Smooth muscle cell (in vitro differentiated cells): ENCODE measurements around the gene APOL1. TPM values are rescaled to one million over a fixed set of nuclear protein-coding genes. Genes with fewer than 3 reads are reported as not detected.
A peak's percentile ranks its signal among the peaks of the same experiment; 100 is the strongest.

ENCODE experiments used
- DNase-seq: peaks from one replicate; lab custom pipeline; 2025; ENCODE audit not compliant: unreplicated experiment; lab: John Stamatoyannopoulos, UW
- H2AFZ ChIP-seq: fragments of 200-600 bp; sonication (generic); 2 replicates; pipeline ENCODE4 v1.6.0; 2016; ENCODE audit warnings: antibody characterized with exemption, low read depth, mild to moderate bottlenecking
- H3F3A ChIP-seq: fragments of 200-600 bp; sonication (generic); 2 replicates; pipeline ENCODE4 v1.6.0; 2017; ENCODE audit warnings: antibody characterized with exemption, low read depth
- H3K27ac ChIP-seq: fragments of 200-600 bp; sonication (generic); 2 replicates; pipeline ENCODE4 v1.5.1; 2016; ENCODE audit warnings: low read depth, mild to moderate bottlenecking
- H3K27me3 ChIP-seq: fragments of 200-600 bp; sonication (generic); 2 replicates; pipeline ENCODE4 v1.6.1; 2016; ENCODE audit warnings: low read depth, mild to moderate bottlenecking
- H3K36me3 ChIP-seq: fragments of 200-600 bp; sonication (generic); 2 replicates; pipeline ENCODE4 v1.5.1; 2016; ENCODE audit warnings: low read depth
- H3K4me1 ChIP-seq: fragments of 200-600 bp; sonication (generic); 2 replicates; pipeline ENCODE4 v1.5.1; 2016; ENCODE audit warnings: low read depth
- H3K4me2 ChIP-seq: fragments of 200-600 bp; sonication (generic); 2 replicates; pipeline ENCODE4 v1.6.0; 2016; ENCODE audit warnings: mild to moderate bottlenecking
- H3K4me3 ChIP-seq: fragments of 200-600 bp; sonication (generic); 2 replicates; pipeline ENCODE4 v1.5.1; 2016; ENCODE audit warnings: mild to moderate bottlenecking
- H3K79me2 ChIP-seq: fragments of 200-600 bp; sonication (generic); 2 replicates; pipeline ENCODE4 v1.6.0; 2016; ENCODE audit warnings: low read depth, mild to moderate bottlenecking
- H3K9ac ChIP-seq: fragments of 200-600 bp; sonication (generic); 2 replicates; pipeline ENCODE4 v1.6.0; 2016; ENCODE audit warnings: low read depth
- H3K9me3 ChIP-seq: fragments of 200-600 bp; sonication (generic); replicated peaks from 2 replicates; pipeline ENCODE4 v1.5.1; 2016; ENCODE audit warnings: low read depth
- H4K20me1 ChIP-seq: fragments of 200-600 bp; sonication (generic); 2 replicates; pipeline ENCODE4 v1.6.0; 2016; ENCODE audit warnings: low read depth
- WGBS: methylation state at CpG from one replicate; pipeline ENCODE4 v1.1.7; 2016; ENCODE audit warnings: low lambda C conversion rate; 5-methylcytosine and 5-hydroxymethylcytosine counted together
- polyA plus RNA-seq: library from polyadenylated mRNA; unstranded; fragments of >200 nt; fragmentation: Nextera tagmentation; extraction: Ambion mirVana; gene quantifications from 2 replicates; pipeline ENCODE4 v1.2.1, GENCODE V29; 2016
- total RNA-seq: library from RNA; depleted of rRNA; stranded (reverse); fragments of >200 nt; gene quantifications from 2 replicates; pipeline ENCODE4 v1.2.3, GENCODE V29; 2014
- TF ChIP-seq, protein P1 (sequence below): fragments of 200-600 bp; sonication (generic); IDR thresholded peaks from 2 replicates; pipeline ENCODE4 v1.5.1; 2017; ENCODE audit warnings: borderline replicate concordance, mild to moderate bottlenecking, antibody characterized with exemption; ENCODE audit not compliant: insufficient read depth, poor library complexity, severe bottlenecking

Gene APOL1
- total and polyA plus RNA-seq, 2 experiments from 2014 or later, result 0.62 TPM; not detected in 1

DNA sequence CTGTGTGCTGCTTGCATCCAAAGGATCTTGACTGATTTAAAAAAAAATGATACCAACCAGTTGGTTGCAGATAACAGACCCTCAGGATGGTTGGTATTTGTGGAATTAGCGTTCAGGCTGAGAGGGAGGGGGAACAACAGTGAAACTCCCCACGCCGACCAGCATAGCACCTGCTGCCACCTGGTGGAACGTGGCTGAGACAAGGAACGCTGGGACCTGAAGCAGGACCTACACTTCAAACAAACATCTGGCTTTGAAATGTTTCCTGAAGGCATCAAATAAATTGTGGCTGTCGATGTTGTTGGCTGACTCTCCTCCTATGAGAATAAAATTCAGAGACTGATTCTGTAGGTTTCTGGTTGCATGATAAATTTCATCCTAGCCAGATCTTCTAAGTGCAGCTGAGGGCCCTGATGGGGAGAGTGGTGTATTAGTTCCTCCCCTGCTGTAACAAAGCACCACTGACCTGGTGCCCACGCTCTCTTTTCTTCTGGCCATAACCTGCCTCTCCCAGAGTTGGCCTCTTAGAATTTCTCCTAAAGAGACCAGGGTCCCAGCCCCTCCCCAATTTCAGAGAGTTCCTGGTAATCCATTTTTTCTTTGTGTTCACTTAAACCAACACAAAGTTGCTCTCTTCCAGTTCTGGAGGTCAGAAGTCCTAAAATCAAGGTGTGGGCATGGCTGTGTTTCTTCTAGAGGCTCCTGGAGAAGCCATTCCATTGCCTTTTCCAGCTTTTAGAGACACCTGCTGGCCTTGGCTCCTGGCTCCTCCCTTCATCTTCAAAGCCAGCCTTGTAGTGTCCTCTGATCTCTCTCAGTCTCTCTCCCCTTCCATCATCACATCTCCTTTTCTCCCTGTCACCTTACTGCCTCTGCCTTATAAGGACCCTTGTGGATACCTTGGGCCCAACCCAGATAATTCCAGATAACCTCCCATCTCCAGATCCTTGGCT is 30.9 kb upstream of the APOL1 start:
- peak overlapping the region; percentile 77 for H3K4me2 ChIP-seq
- peaks cover 10% of the 10 kb centered on the region for H3K4me1 ChIP-seq
- H3F3A ChIP-seq, result no peaks in the 10 kb centered on the region
- TF ChIP-seq, protein P1, sequence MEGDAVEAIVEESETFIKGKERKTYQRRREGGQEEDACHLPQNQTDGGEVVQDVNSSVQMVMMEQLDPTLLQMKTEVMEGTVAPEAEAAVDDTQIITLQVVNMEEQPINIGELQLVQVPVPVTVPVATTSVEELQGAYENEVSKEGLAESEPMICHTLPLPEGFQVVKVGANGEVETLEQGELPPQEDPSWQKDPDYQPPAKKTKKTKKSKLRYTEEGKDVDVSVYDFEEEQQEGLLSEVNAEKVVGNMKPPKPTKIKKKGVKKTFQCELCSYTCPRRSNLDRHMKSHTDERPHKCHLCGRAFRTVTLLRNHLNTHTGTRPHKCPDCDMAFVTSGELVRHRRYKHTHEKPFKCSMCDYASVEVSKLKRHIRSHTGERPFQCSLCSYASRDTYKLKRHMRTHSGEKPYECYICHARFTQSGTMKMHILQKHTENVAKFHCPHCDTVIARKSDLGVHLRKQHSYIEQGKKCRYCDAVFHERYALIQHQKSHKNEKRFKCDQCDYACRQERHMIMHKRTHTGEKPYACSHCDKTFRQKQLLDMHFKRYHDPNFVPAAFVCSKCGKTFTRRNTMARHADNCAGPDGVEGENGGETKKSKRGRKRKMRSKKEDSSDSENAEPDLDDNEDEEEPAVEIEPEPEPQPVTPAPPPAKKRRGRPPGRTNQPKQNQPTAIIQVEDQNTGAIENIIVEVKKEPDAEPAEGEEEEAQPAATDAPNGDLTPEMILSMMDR, result peak; percentile 39
- H3K79me2 ChIP-seq, result no peaks in the 10 kb centered on the region
- WGBS, result 18% methylated on average over 7 of the region's 7 CpGs
- H3K36me3 ChIP-seq, result no peaks in the 10 kb centered on the region
- DNase-seq, result no peak
- H2AFZ ChIP-seq, result no peak overlapping the region
- no peaks in the 10 kb centered on the region for H4K20me1 ChIP-seq
- no peaks in the 10 kb centered on the region for H3K27me3 ChIP-seq
- H3K27ac ChIP-seq, result no peak overlapping the region
- no peaks in the 10 kb centered on the region for H3K9me3 ChIP-seq
- H3K9ac ChIP-seq, result no peak overlapping the region
- H3K4me3 ChIP-seq, result no peak overlapping the region

DNA sequence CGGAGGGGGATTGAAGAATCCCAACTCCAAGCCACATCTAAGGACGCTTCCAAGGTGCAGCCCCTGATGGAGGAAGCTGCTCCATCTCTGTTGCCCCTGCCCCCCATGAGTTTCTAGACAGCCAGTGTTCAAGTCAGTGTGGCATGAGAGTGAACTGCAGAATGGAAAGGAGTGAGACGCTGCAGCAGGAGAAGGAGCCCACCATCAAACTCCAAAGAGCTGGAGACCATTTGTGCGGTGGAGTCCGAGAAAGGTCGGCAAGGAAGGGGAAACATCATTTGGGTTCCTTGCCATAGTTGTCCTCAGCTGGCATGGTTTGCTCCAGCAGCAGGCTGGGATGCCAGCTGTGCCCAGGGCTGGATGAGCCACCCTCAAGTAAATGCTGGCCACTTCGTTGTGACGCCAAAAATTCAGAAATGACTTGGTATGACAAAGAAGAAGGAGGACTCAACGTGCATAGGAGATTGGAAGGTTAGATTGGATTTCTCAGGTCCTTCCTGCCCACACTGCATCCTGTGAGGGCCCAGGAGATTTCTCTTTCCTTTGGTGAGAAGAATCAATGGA is 30.0 kb upstream of the APOL1 start:
- TF ChIP-seq, protein P1, result no peak
- no peak overlapping the region for H3K4me2 ChIP-seq
- 95% methylated on average over 9 of the region's 9 CpGs for WGBS

DNA sequence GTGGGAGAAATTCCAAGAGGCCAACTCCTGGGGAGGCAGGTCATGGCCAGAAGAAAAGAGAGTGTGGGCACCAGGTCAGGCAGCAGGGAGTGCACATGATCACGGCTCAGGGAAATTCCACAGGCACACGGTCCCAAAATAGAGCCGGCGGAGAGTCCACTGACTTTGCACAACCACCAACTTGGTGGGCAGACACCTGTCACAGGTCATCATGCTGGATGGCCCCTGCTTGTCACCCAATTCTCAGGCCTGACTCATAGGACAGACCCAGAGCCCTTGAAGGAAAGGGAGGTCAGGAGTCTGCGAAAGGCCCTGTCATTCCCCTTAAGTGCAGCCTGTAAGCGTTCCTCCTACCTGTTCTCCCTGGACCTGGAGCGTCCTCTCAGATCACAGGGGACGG is 29.4 kb upstream of the APOL1 start:
- DNase-seq, result no peak
- Histone ChIP-seq H3F3A (no peaks in the 10 kb centered on the region), H3K36me3 (no peaks in the 10 kb centered on the region), H3K9me3 (no peaks in the 10 kb centered on the region), H3K9ac (no peak overlapping the region), H2AFZ (no peak overlapping the region), H3K4me2 (no peak overlapping the region), H3K27me3 (no peaks in the 10 kb centered on the region), H3K27ac (no peak overlapping the region), H3K79me2 (no peaks in the 10 kb centered on the region), H4K20me1 (no peaks in the 10 kb centered on the region), H3K4me3 (no peak overlapping the region), H3K4me1 (peaks cover 10% of the 10 kb centered on the region)
- WGBS, result 91% methylated on average over 8 of the region's 8 CpGs
- TF ChIP-seq, protein P1, result no peak

More for the DNA sequence above, 30.0 kb upstream of the APOL1 start:
- Histone ChIP-seq H3K9ac (no peak overlapping the region), H4K20me1 (no peaks in the 10 kb centered on the region), H3K79me2 (no peaks in the 10 kb centered on the region), H3K27me3 (no peaks in the 10 kb centered on the region), H3K36me3 (no peaks in the 10 kb centered on the region), H2AFZ (no peak overlapping the region), H3K4me3 (no peak overlapping the region), H3K27ac (no peak overlapping the region), H3F3A (no peaks in the 10 kb centered on the region), H3K9me3 (no peaks in the 10 kb centered on the region), H3K4me1 (peaks cover 10% of the 10 kb centered on the region)
- DNase-seq, result no peak
